ENCODE data around the gene SLC13A3. TPM values are rescaled to one million over a fixed set of nuclear protein-coding genes. Genes with fewer than 3 reads are reported as not detected.

Gene SLC13A3
- total RNA-seq, 4 donors from 2014 or later, result 1.1 to 8.9 (median 4.2) TPM

GRCh38 chr20:46594725-46595124 lies 56.5 kb downstream of the SLC13A3 start:
- no peak overlapping the region for H3K4me3 ChIP-seq
- no peaks in the 10 kb centered on the region for H3K36me3 ChIP-seq
- no peaks in the 10 kb centered on the region for H3K9me3 ChIP-seq
- no peak for DNase-seq (ENCODE audit: low spot score in 2 of 2)
- TF ChIP-seq POLR2A (IDR thresholded peaks at IDR 0.05) (no peak), CTCF (IDR thresholded peaks at IDR 0.05) (no peak), POLR2AphosphoS5 (IDR thresholded peaks at IDR 0.05) (no peak), EP300 (IDR thresholded peaks at IDR 0.05) (no peak)
- H3K4me1 ChIP-seq, result no peaks in the 10 kb centered on the region
- no peaks in the 10 kb centered on the region for H3K27me3 ChIP-seq
- WGBS, result 50% methylated on average over 2 of the region's 2 CpGs
- H3K27ac ChIP-seq, result no peak overlapping the region

GRCh38 chr20:46592580-46593362 lies 58.5 kb downstream of the SLC13A3 start:
- no peaks in the 10 kb centered on the region for H3K9me3 ChIP-seq
- 98% methylated on average over 4 of the region's 4 CpGs for WGBS
- no peak for DNase-seq (ENCODE audit: low spot score in 2 of 2)
- H3K4me1 ChIP-seq, result no peaks in the 10 kb centered on the region
- TF ChIP-seq EP300 (IDR thresholded peaks at IDR 0.05) (no peak), POLR2A (IDR thresholded peaks at IDR 0.05) (no peak), POLR2AphosphoS5 (IDR thresholded peaks at IDR 0.05) (no peak), CTCF (IDR thresholded peaks at IDR 0.05) (no peak)
- no peaks in the 10 kb centered on the region for H3K36me3 ChIP-seq
- H3K27me3 ChIP-seq, result no peaks in the 10 kb centered on the region
- H3K27ac ChIP-seq, result no peak overlapping the region
- no peak overlapping the region for H3K4me3 ChIP-seq

- Histone ChIP-seq H3K36me3 (no peaks in the 10 kb centered on the region), H3K4me1 (no peaks in the 10 kb centered on the region), H3K4me3 (no peak overlapping the region), H3K27me3 (no peaks in the 10 kb centered on the region), H3K27ac (no peak overlapping the region), H3K9me3 (no peaks in the 10 kb centered on the region)
- 24% methylated on average over 1 of the region's 1 CpG for WGBS
- DNase-seq (ENCODE audit: low spot score in 2 of 2), result no peak
- TF ChIP-seq POLR2AphosphoS5 (IDR thresholded peaks at IDR 0.05) (no peak), POLR2A (IDR thresholded peaks at IDR 0.05) (no peak), CTCF (IDR thresholded peaks at IDR 0.05) (no peak), EP300 (IDR thresholded peaks at IDR 0.05) (no peak)
These were observed 60.8 kb downstream of the SLC13A3 start for GRCh38 chr20:46590443-46590842.

GRCh38 chr20:46588532-46589511 lies 62.4 kb downstream of the SLC13A3 start:
- Histone ChIP-seq H3K4me1 (no peaks in the 10 kb centered on the region), H3K9me3 (no peaks in the 10 kb centered on the region), H3K4me3 (no peak overlapping the region), H3K36me3 (no peaks in the 10 kb centered on the region), H3K27me3 (no peaks in the 10 kb centered on the region), H3K27ac (no peak overlapping the region)
- TF ChIP-seq EP300 (IDR thresholded peaks at IDR 0.05) (no peak), POLR2A (IDR thresholded peaks at IDR 0.05) (no peak), CTCF (IDR thresholded peaks at IDR 0.05) (no peak), POLR2AphosphoS5 (IDR thresholded peaks at IDR 0.05) (no peak)
- WGBS, result 76% methylated on average over 14 of the region's 14 CpGs
- no peak for DNase-seq (ENCODE audit: low spot score in 2 of 2)

GRCh38 chr20:46587986-46588385 lies 63.3 kb downstream of the SLC13A3 start:
- Histone ChIP-seq H3K27me3 (no peaks in the 10 kb centered on the region), H3K4me3 (no peak overlapping the region), H3K4me1 (no peaks in the 10 kb centered on the region), H3K36me3 (no peaks in the 10 kb centered on the region), H3K9me3 (no peaks in the 10 kb centered on the region), H3K27ac (no peak overlapping the region)
- TF ChIP-seq POLR2AphosphoS5 (IDR thresholded peaks at IDR 0.05), result no peak
- TF ChIP-seq POLR2A (IDR thresholded peaks at IDR 0.05), result no peak
- TF ChIP-seq EP300 (IDR thresholded peaks at IDR 0.05), result no peak
- TF ChIP-seq CTCF (IDR thresholded peaks at IDR 0.05), result no peak
- WGBS, result 91% methylated on average over 7 of the region's 7 CpGs
- no peak for DNase-seq (ENCODE audit: low spot score in 2 of 2)

Measured in suprapubic skin (tissue), 4 donors.